Activated CD4-positive, alpha-beta T cell treated with anti-CD3 and anti-CD28 coated beads for 48 hours (primary cell): ENCODE measurements around the gene PRKCE.

Experiments used
- DNase-seq: peaks from one replicate; pipeline ENCODE4 v3.0.0-alpha.2; 2020

PRKCE gene

GRCh38 chr2:45922577-45922988 is 271.1 kb downstream of the PRKCE start:
- DNase-seq, result no peak

- DNase-seq, result no peak
These were observed 272.2 kb downstream of the PRKCE start for GRCh38 chr2:45923701-45924100.

- DNase-seq, result no peak
These were observed 273.6 kb downstream of the PRKCE start for GRCh38 chr2:45925026-45925425.

- no peak for DNase-seq
These were observed 274.3 kb downstream of the PRKCE start for GRCh38 chr2:45925636-45926366.

GRCh38 chr2:45928946-45929345 is 277.5 kb downstream of the PRKCE start:
- no peak for DNase-seq

GRCh38 chr2:45929674-45930395 is 278.4 kb downstream of the PRKCE start:
- no peak for DNase-seq

GRCh38 chr2:45930396-45930792 is 278.9 kb downstream of the PRKCE start:
- no peak for DNase-seq

GRCh38 chr2:45932278-45932975 is 281.0 kb downstream of the PRKCE start:
- DNase-seq, result no peak

- peak; percentile 70 for DNase-seq
These were observed 284.5 kb downstream of the PRKCE start for GRCh38 chr2:45935791-45936622.

- no peak for DNase-seq
These were observed 285.1 kb downstream of the PRKCE start for GRCh38 chr2:45936623-45936979.

- no peak for DNase-seq
These were observed 286.5 kb downstream of the PRKCE start for GRCh38 chr2:45937990-45938389.

- DNase-seq, result no peak
These were observed 287.4 kb downstream of the PRKCE start for GRCh38 chr2:45938649-45939511.

GRCh38 chr2:45941531-45942236 is 290.2 kb downstream of the PRKCE start:
- no peak for DNase-seq

- DNase-seq, result no peak
These were observed 290.8 kb downstream of the PRKCE start for GRCh38 chr2:45942237-45942738.

- DNase-seq, result no peak
These were observed 292.0 kb downstream of the PRKCE start for GRCh38 chr2:45943219-45944044.

- no peak for DNase-seq
These were observed 292.6 kb downstream of the PRKCE start for GRCh38 chr2:45944074-45944473.

GRCh38 chr2:45945302-45945717 is 293.8 kb downstream of the PRKCE start:
- DNase-seq, result no peak

GRCh38 chr2:45946023-45946422 is 294.5 kb downstream of the PRKCE start:
- DNase-seq, result no peak

GRCh38 chr2:45950606-45951005 is 299.1 kb downstream of the PRKCE start:
- DNase-seq, result no peak
